Activated CD4-positive, alpha-beta memory T cell treated with anti-CD3 and anti-CD28 coated beads, Interleukin-2, amount 10 ng/mL, durations not matched to agents 7 days and 5 days (primary cell): ENCODE measurements around the gene SNX14. TPM values are rescaled to one million over a fixed set of nuclear protein-coding genes. Genes with fewer than 3 reads are reported as not detected.
A peak's percentile ranks its signal among the peaks of the same experiment; 100 is the strongest.
"Not testable (repeated sequence)": the region's sequence is repeated elsewhere in the genome, so short reads cannot be mapped to it uniquely, and the experiment has no call there.

Experiments used
- CTCF ChIA-PET: fragments of 350-600 bp; sonication (Branson Sonifier 250); formaldehyde crosslinking; loops from one replicate; lab custom pipeline; 2021; ENCODE audit warnings: antibody characterized with exemption, inconsistent platforms; lab: Charles Lee
- POLR2A ChIA-PET: fragments of 350-600 bp; sonication (Branson Sonifier 250); formaldehyde crosslinking; loops from one replicate; lab custom pipeline; 2021; ENCODE audit warnings: antibody characterized with exemption; lab: Charles Lee
- DNase-seq: peaks from one replicate; pipeline ENCODE4 v3.0.0-alpha.2; 2020
- H3K27ac Mint-ChIP-seq: one replicate; pipeline ENCODE4 v1.8.0; 2021; ENCODE audit warnings: mild to moderate bottlenecking, mixed read lengths
- H3K27me3 Mint-ChIP-seq: one replicate; pipeline ENCODE4 v1.8.0; 2021; ENCODE audit warnings: mixed read lengths
- H3K36me3 Mint-ChIP-seq: one replicate; pipeline ENCODE4 v1.8.0; 2021; ENCODE audit warnings: low read depth, mixed read lengths
- H3K4me1 Mint-ChIP-seq: one replicate; pipeline ENCODE4 v1.8.0; 2021; ENCODE audit warnings: mixed read lengths
- H3K4me3 Mint-ChIP-seq: one replicate; pipeline ENCODE4 v1.8.0; 2021; ENCODE audit warnings: mild to moderate bottlenecking, mixed read lengths
- H3K9me3 Mint-ChIP-seq: one replicate; pipeline ENCODE4 v1.8.0; 2021; ENCODE audit warnings: mixed read lengths
- total RNA-seq, 2 experiments: library from RNA; stranded (reverse); gene quantifications; one replicate each; pipeline ENCODE4 v1.2.3, GENCODE V29; 2021

Gene SNX14
- total RNA-seq = 10 to 100 TPM; 48.2 to 50.9 TPM

GRCh38 chr6:85593438-85594196 lies at the start of gene SNX14:
SNX14 (minus strand) TSS chr6:85593858; CDS start chr6:85593718, 140 bp downstream.
- peak within 1 kb of the TSS; percentile 90 for H3K27ac Mint-ChIP-seq
- H3K4me3 Mint-ChIP-seq = peak within 1 kb of the TSS; percentile 84
- peaks cover 40% of the 10 kb centered on the region for H3K36me3 Mint-ChIP-seq
- POLR2A ChIA-PET = interaction anchor here (0.7 to 5.5 kb wide), 19 partner anchors 9 to 144 kb away, joined by 3 to 141 read pairs (median 4); partner anchors contain the start of genes NT5E and SYNCRIP
- CTCF ChIA-PET = interaction anchor here (0.7 to 2.2 kb wide), 6 partner anchors 22 to 239 kb away, joined by 3 to 10 read pairs (median 4); no protein-coding TSS in a partner anchor
- H3K27me3 Mint-ChIP-seq = no peaks in the 10 kb centered on the region
- H3K4me1 Mint-ChIP-seq = peaks cover 28% of the 10 kb centered on the region
- DNase-seq = peak; percentile 81
- H3K9me3 Mint-ChIP-seq = peaks cover 5% of the 10 kb centered on the region

GRCh38 chr6:85642774-85643536 lies 49.3 kb upstream of the SNX14 start, which contains the start of gene SYNCRIP:
SYNCRIP (minus strand) TSS chr6:85642886; CDS start chr6:85641439, 1,447 bp downstream.
- peaks cover 1% of the 10 kb centered on the region for H3K9me3 Mint-ChIP-seq
- ChIA-PET POLR2A (interaction anchor here (0.7 to 13.8 kb wide), 23 partner anchors 9 to 193 kb away, joined by 3 to 1187 read pairs (median 4); partner anchors contain the start of genes NT5E and SNX14), CTCF (interaction anchor here (0.6 to 8.8 kb wide), 4 partner anchors 27 to 75 kb away, joined by 3 to 116 read pairs (median 15); no protein-coding TSS in a partner anchor)
- H3K27ac Mint-ChIP-seq = peak within 1 kb of the TSS; percentile 99
- peak; percentile 99 for DNase-seq
- peaks cover 48% of the 10 kb centered on the region for H3K4me1 Mint-ChIP-seq
- peak within 1 kb of the TSS; percentile 92 for H3K4me3 Mint-ChIP-seq
- H3K27me3 Mint-ChIP-seq = peaks cover 1% of the 10 kb centered on the region
- H3K36me3 Mint-ChIP-seq = peaks cover 46% of the 10 kb centered on the region

GRCh38 chr6:85641897-85642773 lies 48.5 kb upstream of the SNX14 start:
- CTCF ChIA-PET = interaction anchor here (0.8 to 8.8 kb wide), 3 partner anchors 28 to 35 kb away, joined by 3 to 116 read pairs (median 27); no protein-coding TSS in a partner anchor
- H3K4me3 Mint-ChIP-seq = peak overlapping the region; percentile 92
- peaks cover 54% of the 10 kb centered on the region for H3K36me3 Mint-ChIP-seq
- H3K9me3 Mint-ChIP-seq = no peaks in the 10 kb centered on the region
- POLR2A ChIA-PET = interaction anchor here (0.7 to 13.8 kb wide), 21 partner anchors 8 to 192 kb away, joined by 3 to 1187 read pairs (median 5); partner anchors contain the start of genes NT5E and SNX14
- no peaks in the 10 kb centered on the region for H3K27me3 Mint-ChIP-seq
- peak overlapping the region; percentile 99 for H3K27ac Mint-ChIP-seq
- peaks cover 56% of the 10 kb centered on the region for H3K4me1 Mint-ChIP-seq
- DNase-seq = peak; percentile 64

GRCh38 chr6:85641522-85641896 lies 47.9 kb upstream of the SNX14 start:
- Mint-ChIP-seq H3K27me3 (no peaks in the 10 kb centered on the region), H3K36me3 (peaks cover 61% of the 10 kb centered on the region), H3K9me3 (no peaks in the 10 kb centered on the region), H3K27ac (peak overlapping the region; percentile 99), H3K4me3 (peak overlapping the region; percentile 92), H3K4me1 (peaks cover 59% of the 10 kb centered on the region)
- ChIA-PET POLR2A (interaction anchor here (0.9 to 13.8 kb wide), 8 partner anchors 12 to 48 kb away, joined by 3 to 1187 read pairs (median 7); partner anchors contain the start of gene SNX14), CTCF (interaction anchor here (5.5 to 8.8 kb wide), 2 partner anchors 29 to 35 kb away, joined by 27 to 116 read pairs; no protein-coding TSS in a partner anchor)
- no peak for DNase-seq

- no peaks in the 10 kb centered on the region for H3K9me3 Mint-ChIP-seq
- peak overlapping the region; percentile 99 for H3K27ac Mint-ChIP-seq
- ChIA-PET POLR2A (interaction anchor here (0.9 to 13.8 kb wide), 8 partner anchors 11 to 48 kb away, joined by 3 to 1187 read pairs (median 4); partner anchors contain the start of gene SNX14), CTCF (interaction anchor here (5.5 to 8.8 kb wide), 2 partner anchors 29 to 36 kb away, joined by 27 to 116 read pairs; no protein-coding TSS in a partner anchor)
- peak overlapping the region; percentile 92 for H3K4me3 Mint-ChIP-seq
- H3K27me3 Mint-ChIP-seq = no peaks in the 10 kb centered on the region
- H3K4me1 Mint-ChIP-seq = peaks cover 61% of the 10 kb centered on the region
- no peak for DNase-seq
- H3K36me3 Mint-ChIP-seq = peaks cover 65% of the 10 kb centered on the region
Measured at GRCh38 chr6:85640821-85641220, 47.2 kb upstream of the SNX14 start.

- Mint-ChIP-seq H3K27me3 (no peaks in the 10 kb centered on the region), H3K9me3 (no peaks in the 10 kb centered on the region), H3K4me1 (peaks cover 60% of the 10 kb centered on the region), H3K27ac (no peak overlapping the region), H3K4me3 (no peak overlapping the region), H3K36me3 (peaks cover 86% of the 10 kb centered on the region)
- ChIA-PET POLR2A (interaction anchor here (2.9 to 13.8 kb wide), 2 partner anchors 28 to 37 kb away, joined by 15 to 1187 read pairs; no protein-coding TSS in a partner anchor), CTCF (interaction anchor here (1.0 to 8.8 kb wide), 2 partner anchors 28 to 39 kb away, joined by 3 to 116 read pairs; no protein-coding TSS in a partner anchor)
- DNase-seq = no peak
Measured at GRCh38 chr6:85637579-85637978, 43.9 kb upstream of the SNX14 start.

GRCh38 chr6:85632164-85632942 lies 38.7 kb upstream of the SNX14 start:
- ChIA-PET POLR2A (interaction anchor here (0.8 to 4.9 kb wide), 8 partner anchors 8 to 46 kb away, joined by 3 to 38 read pairs (median 4); partner anchors contain the start of gene SYNCRIP), CTCF (no interaction called here)
- DNase-seq = no peak
- no peak overlapping the region for H3K27ac Mint-ChIP-seq
- H3K4me3 Mint-ChIP-seq = no peak overlapping the region
- H3K4me1 Mint-ChIP-seq = peaks cover 46% of the 10 kb centered on the region
- no peaks in the 10 kb centered on the region for H3K9me3 Mint-ChIP-seq
- peaks cover 82% of the 10 kb centered on the region for H3K36me3 Mint-ChIP-seq
- H3K27me3 Mint-ChIP-seq = no peaks in the 10 kb centered on the region

- ChIA-PET CTCF (interaction anchor here (2.0 kb wide), 1 partner anchor 9 kb away, joined by 6 read pairs; no protein-coding TSS in a partner anchor), POLR2A (interaction anchor here (0.8 to 4.9 kb wide), 9 partner anchors 9 to 47 kb away, joined by 3 to 38 read pairs (median 4); partner anchors contain the start of genes SNX14 and SYNCRIP)
- peaks cover 42% of the 10 kb centered on the region for H3K4me1 Mint-ChIP-seq
- DNase-seq, H3K4me3 Mint-ChIP-seq, H3K27me3 Mint-ChIP-seq, H3K27ac Mint-ChIP-seq, H3K9me3 Mint-ChIP-seq: not testable (repeated sequence)
- H3K36me3 Mint-ChIP-seq = peaks cover 82% of the 10 kb centered on the region
Measured at GRCh38 chr6:85631117-85631516, 37.5 kb upstream of the SNX14 start.

- ChIA-PET CTCF (no interaction called here), POLR2A (interaction anchor here (1.4 to 5.1 kb wide), 4 partner anchors 12 to 50 kb away, joined by 6 to 38 read pairs (median 18); partner anchors contain the start of gene SYNCRIP)
- no peak overlapping the region for H3K4me3 Mint-ChIP-seq
- H3K9me3 Mint-ChIP-seq = no peaks in the 10 kb centered on the region
- no peak for DNase-seq
- H3K27ac Mint-ChIP-seq = no peak overlapping the region
- no peaks in the 10 kb centered on the region for H3K27me3 Mint-ChIP-seq
- H3K36me3 Mint-ChIP-seq = peaks cover 85% of the 10 kb centered on the region
- peaks cover 54% of the 10 kb centered on the region for H3K4me1 Mint-ChIP-seq
Measured at GRCh38 chr6:85628353-85628752, 34.7 kb upstream of the SNX14 start.

- Mint-ChIP-seq H3K27ac (no peak overlapping the region), H3K4me3 (no peak overlapping the region), H3K36me3 (peaks cover 87% of the 10 kb centered on the region), H3K4me1 (peaks cover 23% of the 10 kb centered on the region), H3K9me3 (no peaks in the 10 kb centered on the region), H3K27me3 (no peaks in the 10 kb centered on the region)
- ChIA-PET POLR2A (interaction anchor here (1.0 to 1.3 kb wide), 3 partner anchors 54 to 58 kb away, joined by 3 to 4 read pairs (median 4); no protein-coding TSS in a partner anchor), CTCF (no interaction called here)
- DNase-seq = no peak
Measured at GRCh38 chr6:85620308-85620707, 26.6 kb upstream of the SNX14 start.
